Loucy (cell line): Measurements from ENCODE around the gene ITSN1.

Experiments used
- H2AFZ ChIP-seq: fragments of 200-600 bp; sonication (generic); 2 replicates; pipeline ENCODE4 v1.6.0; 2016; ENCODE audit warnings: antibody characterized with exemption, mild to moderate bottlenecking, low read length, moderate library complexity
- H3F3A ChIP-seq: fragments of 200-600 bp; 2 replicates; pipeline ENCODE4 v1.6.0; 2016; ENCODE audit warnings: antibody characterized with exemption, low read depth, mild to moderate bottlenecking
- H3K27me3 ChIP-seq: fragments of 200-600 bp; sonication (generic); 2 replicates; pipeline ENCODE4 v1.6.1; 2014; ENCODE audit warnings: low read length, mild to moderate bottlenecking; ENCODE audit not compliant: insufficient read depth, poor library complexity, severe bottlenecking
- H3K36me3 ChIP-seq: fragments of 200-600 bp; sonication (generic); 2 replicates; pipeline ENCODE4 v1.6.1; 2016; ENCODE audit warnings: low read length; ENCODE audit not compliant: insufficient read depth
- H3K4me1 ChIP-seq: fragments of 200-600 bp; sonication (generic); 2 replicates; pipeline ENCODE4 v1.5.1; 2014; ENCODE audit warnings: low read length, mild to moderate bottlenecking; ENCODE audit not compliant: insufficient read depth, poor library complexity, severe bottlenecking
- H3K4me2 ChIP-seq: fragments of 200-600 bp; sonication (generic); 2 replicates; pipeline ENCODE4 v1.6.0; 2014; ENCODE audit warnings: antibody characterized with exemption, low read length, low read depth, mild to moderate bottlenecking; ENCODE audit not compliant: poor library complexity, severe bottlenecking
- H3K4me3 ChIP-seq: fragments of 200-600 bp; sonication (generic); 2 replicates; pipeline ENCODE4 v1.5.1; 2014; ENCODE audit warnings: low read length, mild to moderate bottlenecking, mixed read lengths; ENCODE audit not compliant: poor library complexity, severe bottlenecking
- H3K79me2 ChIP-seq: fragments of 200-600 bp; sonication (generic); 2 replicates; pipeline ENCODE4 v1.6.1; 2014; ENCODE audit warnings: low read length; ENCODE audit not compliant: insufficient read depth
- H3K9ac ChIP-seq: fragments of 200-600 bp; sonication (generic); 2 replicates; pipeline ENCODE4 v1.6.0; 2014; ENCODE audit warnings: mild to moderate bottlenecking, low read depth, low read length, moderate library complexity; ENCODE audit not compliant: poor library complexity, severe bottlenecking
- H3K9me2 ChIP-seq: fragments of 200-600 bp; sonication (generic); replicated peaks from 2 replicates; pipeline ENCODE4 v1.6.1; 2016; ENCODE audit warnings: low read depth, low read length, mixed read lengths
- H3K9me3 ChIP-seq: fragments of 200-600 bp; sonication (generic); 2 replicates; pipeline ENCODE4 v1.6.1; 2014; ENCODE audit warnings: mild to moderate bottlenecking, antibody characterized with exemption, low read length, low read depth; ENCODE audit not compliant: insufficient read depth
- H4K20me1 ChIP-seq: fragments of 200-600 bp; sonication (generic); 2 replicates; pipeline ENCODE4 v1.6.0; 2014; ENCODE audit warnings: antibody characterized with exemption, low read length, mild to moderate bottlenecking; ENCODE audit not compliant: insufficient read depth, poor library complexity, severe bottlenecking
- EZH2phosphoT487 ChIP-seq: fragments of 200-600 bp; IDR thresholded peaks from 2 replicates; pipeline ENCODE4 v1.6.1; 2018; ENCODE audit warnings: antibody characterized with exemption, mild to moderate bottlenecking, moderate library complexity, borderline replicate concordance
- TF ChIP-seq, protein P1 (sequence below): fragments of 200-600 bp; sonication (generic); conservative IDR thresholded peaks from 2 replicates; pipeline ENCODE4 v1.5.1; 2014; ENCODE audit warnings: mild to moderate bottlenecking, antibody characterized with exemption, low read length

ITSN1 gene

DNA sequence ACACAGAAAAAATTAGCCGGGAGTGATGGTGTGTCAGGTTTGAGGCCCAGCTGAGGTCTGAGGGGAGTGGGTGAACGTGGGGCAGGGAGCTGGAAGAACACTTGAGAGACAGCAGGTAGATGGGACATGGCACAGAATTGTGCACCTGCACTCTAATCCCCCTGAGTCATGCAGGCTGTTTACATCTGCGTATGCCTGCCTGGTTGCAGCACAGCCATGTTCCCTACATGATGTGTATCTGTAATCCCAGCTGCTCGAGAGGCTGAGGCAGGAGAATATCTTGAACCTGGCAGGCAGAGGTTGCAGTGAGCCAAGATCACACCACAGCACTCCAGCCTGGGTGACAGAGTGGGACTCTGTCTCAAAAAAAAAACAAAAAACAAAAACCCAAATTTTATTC is 228.5 kb downstream of the ITSN1 start:
- Histone ChIP-seq H3F3A (no peaks in the 10 kb centered on the region), H3K36me3 (no peaks in the 10 kb centered on the region), H3K27me3 (no peaks in the 10 kb centered on the region), H3K79me2 (no peaks in the 10 kb centered on the region), H3K9me2 (no peaks in the 10 kb centered on the region), H2AFZ (no peak overlapping the region), H3K4me2 (no peak overlapping the region), H3K4me3 (no peak overlapping the region), H4K20me1 (no peaks in the 10 kb centered on the region), H3K9ac (no peak overlapping the region), H3K9me3 (no peaks in the 10 kb centered on the region), H3K4me1 (no peaks in the 10 kb centered on the region)
- TF ChIP-seq, protein P1, sequence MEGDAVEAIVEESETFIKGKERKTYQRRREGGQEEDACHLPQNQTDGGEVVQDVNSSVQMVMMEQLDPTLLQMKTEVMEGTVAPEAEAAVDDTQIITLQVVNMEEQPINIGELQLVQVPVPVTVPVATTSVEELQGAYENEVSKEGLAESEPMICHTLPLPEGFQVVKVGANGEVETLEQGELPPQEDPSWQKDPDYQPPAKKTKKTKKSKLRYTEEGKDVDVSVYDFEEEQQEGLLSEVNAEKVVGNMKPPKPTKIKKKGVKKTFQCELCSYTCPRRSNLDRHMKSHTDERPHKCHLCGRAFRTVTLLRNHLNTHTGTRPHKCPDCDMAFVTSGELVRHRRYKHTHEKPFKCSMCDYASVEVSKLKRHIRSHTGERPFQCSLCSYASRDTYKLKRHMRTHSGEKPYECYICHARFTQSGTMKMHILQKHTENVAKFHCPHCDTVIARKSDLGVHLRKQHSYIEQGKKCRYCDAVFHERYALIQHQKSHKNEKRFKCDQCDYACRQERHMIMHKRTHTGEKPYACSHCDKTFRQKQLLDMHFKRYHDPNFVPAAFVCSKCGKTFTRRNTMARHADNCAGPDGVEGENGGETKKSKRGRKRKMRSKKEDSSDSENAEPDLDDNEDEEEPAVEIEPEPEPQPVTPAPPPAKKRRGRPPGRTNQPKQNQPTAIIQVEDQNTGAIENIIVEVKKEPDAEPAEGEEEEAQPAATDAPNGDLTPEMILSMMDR: no peak
- TF ChIP-seq EZH2phosphoT487: no peak

DNA sequence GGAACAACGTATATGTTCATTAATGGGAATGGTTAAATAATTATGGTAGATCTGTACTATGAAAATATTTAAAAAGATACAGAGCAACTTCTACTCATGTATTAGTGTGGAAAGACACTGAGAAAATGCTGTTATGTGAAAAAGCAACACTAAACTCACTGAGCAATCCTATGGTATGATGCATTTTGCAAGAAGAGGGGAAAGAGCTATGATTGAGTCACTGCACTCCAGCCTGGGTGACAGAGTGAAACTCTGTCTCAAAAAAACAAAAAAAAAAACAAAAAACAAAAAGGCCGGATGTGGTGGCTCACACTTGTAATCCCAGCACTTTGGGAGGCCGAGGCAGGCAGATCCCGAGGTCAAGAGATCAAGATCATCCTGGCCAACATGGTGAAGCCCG is 228.9 kb downstream of the ITSN1 start:
- Histone ChIP-seq H3K79me2 (no peaks in the 10 kb centered on the region), H3K9ac (no peak overlapping the region), H3K4me3 (no peak overlapping the region), H2AFZ (no peak overlapping the region), H3K9me2 (no peaks in the 10 kb centered on the region), H3K9me3 (no peaks in the 10 kb centered on the region), H3K4me2 (no peak overlapping the region), H3K36me3 (no peaks in the 10 kb centered on the region), H3K4me1 (no peaks in the 10 kb centered on the region), H4K20me1 (no peaks in the 10 kb centered on the region), H3K27me3 (no peaks in the 10 kb centered on the region), H3F3A (no peaks in the 10 kb centered on the region)
- no peak for TF ChIP-seq EZH2phosphoT487
- TF ChIP-seq, protein P1: no peak

DNA sequence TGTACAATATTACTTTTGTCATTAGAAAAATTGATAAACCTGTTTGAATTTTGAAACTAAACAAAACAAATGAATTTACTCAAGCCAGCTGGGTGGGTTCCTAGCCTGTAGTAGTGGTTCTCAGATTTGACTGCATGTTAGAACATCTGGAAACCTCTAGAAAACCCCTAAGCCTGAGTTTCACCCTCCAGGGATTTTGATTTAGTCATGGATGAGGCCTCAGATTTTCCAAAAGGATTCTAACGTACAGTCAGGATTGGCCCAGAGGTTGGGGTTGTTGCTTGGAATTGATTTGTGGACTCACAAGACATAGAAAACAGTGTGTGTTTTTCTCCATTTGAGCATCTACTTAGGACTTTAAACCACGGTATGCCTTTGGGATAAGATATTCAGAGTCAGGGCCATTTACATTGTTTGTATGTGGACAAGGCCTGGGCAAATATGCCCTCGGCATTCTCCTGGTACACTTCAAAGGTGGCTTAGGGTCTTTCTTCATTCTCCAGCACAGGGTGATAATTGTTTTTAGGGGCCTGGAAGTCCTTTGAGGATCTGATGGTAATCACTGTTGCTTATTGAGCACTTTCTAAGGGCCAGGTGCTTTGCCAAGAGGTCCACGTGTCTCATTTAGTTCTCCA is 230.7 kb downstream of the ITSN1 start:
- no peaks in the 10 kb centered on the region for H3K4me1 ChIP-seq

DNA sequence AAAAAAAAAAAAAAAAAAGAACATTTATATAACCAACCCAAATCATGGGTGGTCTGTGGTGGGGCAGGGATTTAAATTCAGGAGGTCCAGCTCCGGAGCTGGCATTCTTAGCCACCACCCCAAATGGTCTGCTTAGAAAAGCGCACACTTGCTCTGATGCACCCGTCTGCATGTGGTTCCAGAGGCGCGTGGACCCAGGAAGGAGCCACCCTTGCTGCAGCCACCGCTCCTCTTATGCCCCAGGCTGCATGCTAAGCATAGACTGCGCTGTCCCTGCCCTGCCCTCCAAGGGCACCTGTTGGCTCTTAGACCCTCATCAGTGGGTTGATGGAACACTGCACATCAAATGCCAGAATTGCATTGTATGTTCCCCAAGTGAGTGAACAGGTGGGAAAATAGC is 231.9 kb downstream of the ITSN1 start:
- H3K79me2 ChIP-seq: no peaks in the 10 kb centered on the region
- no peaks in the 10 kb centered on the region for H3K36me3 ChIP-seq
- H3K9me3 ChIP-seq: no peaks in the 10 kb centered on the region
- TF ChIP-seq EZH2phosphoT487: no peak
- TF ChIP-seq, protein P1: no peak
- no peaks in the 10 kb centered on the region for H3K9me2 ChIP-seq
- no peaks in the 10 kb centered on the region for H3K27me3 ChIP-seq
- H3K4me3 ChIP-seq: no peak overlapping the region
- H3K9ac ChIP-seq: no peak overlapping the region
- no peak overlapping the region for H3K4me2 ChIP-seq
- H3F3A ChIP-seq: no peaks in the 10 kb centered on the region
- H4K20me1 ChIP-seq: no peaks in the 10 kb centered on the region
- H3K4me1 ChIP-seq: no peaks in the 10 kb centered on the region
- no peak overlapping the region for H2AFZ ChIP-seq

More for the DNA sequence above, 230.7 kb downstream of the ITSN1 start:
- no peak for TF ChIP-seq EZH2phosphoT487
- Histone ChIP-seq H3K9me3 (no peaks in the 10 kb centered on the region), H3K27me3 (no peaks in the 10 kb centered on the region), H2AFZ (no peak overlapping the region), H3F3A (no peaks in the 10 kb centered on the region), H3K4me3 (no peak overlapping the region), H3K4me2 (no peak overlapping the region), H3K9ac (no peak overlapping the region), H3K36me3 (no peaks in the 10 kb centered on the region), H3K79me2 (no peaks in the 10 kb centered on the region), H3K9me2 (no peaks in the 10 kb centered on the region), H4K20me1 (no peaks in the 10 kb centered on the region)
